Measurements from ENCODE around the gene HADHB. TPM values are rescaled to one million over a fixed set of nuclear protein-coding genes. Genes with fewer than 3 reads are reported as not detected.

HADHB gene
- total and polyA plus RNA-seq, 2 of the 13 experiments (the other 11 are each of a cell fraction or from before 2014, with no cell fraction given), result 112 to 238 TPM

GRCh38 chr2:26330114-26330549 is 85.4 kb downstream of the HADHB start (continued):
- TF ChIP-seq AFF4 (CRISPR knock-in tag; IDR thresholded peaks at IDR 0.05), result no peak
- TF ChIP-seq ARHGAP35 (CRISPR knock-in tag; IDR thresholded peaks at IDR 0.05; ENCODE audit: borderline replicate concordance), result no peak
- no peak for TF ChIP-seq THAP8 (CRISPR knock-in tag; IDR thresholded peaks at IDR 0.05; ENCODE audit: borderline replicate concordance)
- no peak for TF ChIP-seq ZNF644 (CRISPR knock-in tag; IDR thresholded peaks at IDR 0.05; ENCODE audit: low read depth)
- no peak for TF ChIP-seq ZNF558 (CRISPR knock-in tag; IDR thresholded peaks at IDR 0.05; ENCODE audit: borderline replicate concordance)
- TF ChIP-seq MXD1 (CRISPR knock-in tag; IDR thresholded peaks at IDR 0.05), result no peak
- no peak for TF ChIP-seq ZNF180 (CRISPR knock-in tag; IDR thresholded peaks at IDR 0.05; ENCODE audit: borderline replicate concordance, low read depth)
- no peak for TF ChIP-seq SRSF9 (IDR thresholded peaks at IDR 0.05; ENCODE audit: borderline replicate concordance, insufficient read depth, low read depth, low read length, poor library complexity, severe bottlenecking)
- no peak for TF ChIP-seq ETV5 (CRISPR knock-in tag; IDR thresholded peaks at IDR 0.05; ENCODE audit: borderline replicate concordance)
- TF ChIP-seq HMGXB4 (CRISPR knock-in tag; IDR thresholded peaks at IDR 0.05; ENCODE audit: borderline replicate concordance in 1 of 2, low read depth in 1 of 2), result peak; percentile 21 to 63; a peak in 1 of 4 replicates
- no peak for TF ChIP-seq NCOR1 (IDR thresholded peaks at IDR 0.05; ENCODE audit: borderline replicate concordance, low read length)
- no peak for TF ChIP-seq SMAD9 (CRISPR knock-in tag; IDR thresholded peaks at IDR 0.05)
- no peak for TF ChIP-seq BCLAF1 (IDR thresholded peaks at IDR 0.05)
- no peak for TF ChIP-seq PHF21A (CRISPR knock-in tag; IDR thresholded peaks at IDR 0.05)
- TF ChIP-seq ARID2 (CRISPR knock-in tag; IDR thresholded peaks at IDR 0.05; ENCODE audit: borderline replicate concordance), result no peak
- no peak for TF ChIP-seq ZBTB33 (CRISPR knock-in tag; IDR thresholded peaks at IDR 0.05)
- TF ChIP-seq HOXA3 (CRISPR knock-in tag; IDR thresholded peaks at IDR 0.05), result no peak
